IMR-90 (cell line): ENCODE results near the gene BSPRY. TPM values are rescaled to one million over a fixed set of nuclear protein-coding genes. Genes with fewer than 3 reads are reported as not detected.

ENCODE experiments used
- ATAC-seq: fragments of 200-7000 bp; cut with Tn5 transposase; 2 replicates; pipeline ENCODE4 v1.9.1; 2020; ENCODE audit warnings: low read depth, mild to moderate bottlenecking, moderate library complexity
- BruUV-seq: library from RNA; stranded (reverse); fragments of 400-500 nt; replicated peaks from 2 replicates; lab custom pipeline; 2021; lab: Mats Ljungman, UMichigan
- CTCF ChIA-PET: fragments of 300-600 bp; formaldehyde crosslinking; extraction: SDS; loops from one replicate; lab custom pipeline; 2021; ENCODE audit warnings: antibody characterized with exemption; lab: Yijun Ruan, JAX
- POLR2A ChIA-PET: fragments of 300-600 bp; sonication (Branson Sonifier 250); formaldehyde crosslinking; loops from one replicate; lab custom pipeline; 2022; ENCODE audit warnings: antibody characterized with exemption; ENCODE audit not compliant: unreplicated experiment; lab: Charles Lee
- DNase-seq: peaks from one replicate; pipeline ENCODE4 v3.0.0; 2013
- H2AFZ ChIP-seq: replicated peaks from 2 replicates; pipeline ENCODE3; 2013; ENCODE audit warnings: low read length, mild to moderate bottlenecking; ENCODE audit not compliant: poor library complexity
- H2AK5ac ChIP-seq: 2 replicates; pipeline ENCODE4 v1.6.1; 2013; ENCODE audit warnings: low read depth, low read length, inconsistent platforms
- H2AK9ac ChIP-seq: replicated peaks from 2 replicates; pipeline ENCODE3; 2013; ENCODE audit warnings: mild to moderate bottlenecking, low read depth, low read length, moderate library complexity; ENCODE audit not compliant: poor library complexity
- H2BK120ac ChIP-seq: 2 replicates; pipeline ENCODE4 v1.6.1; 2013; ENCODE audit warnings: low read depth, low read length, inconsistent platforms
- H2BK15ac ChIP-seq: 3 replicates; pipeline ENCODE4 v1.6.1; 2013; ENCODE audit warnings: low read depth, low read length, inconsistent platforms
- H2BK20ac ChIP-seq: 2 replicates; pipeline ENCODE4 v1.6.1; 2013; ENCODE audit warnings: low read depth, mild to moderate bottlenecking, inconsistent platforms, low read length, moderate library complexity
- H2BK5ac ChIP-seq: 2 replicates; pipeline ENCODE4 v1.6.1; 2013; ENCODE audit warnings: mild to moderate bottlenecking, low read depth, low read length, inconsistent platforms; ENCODE audit not compliant: poor library complexity, severe bottlenecking
- H3K14ac ChIP-seq: replicated peaks from 2 replicates; pipeline ENCODE4 v1.6.1; 2013; ENCODE audit warnings: low read depth, low read length, inconsistent platforms
- H3K18ac ChIP-seq: 2 replicates; pipeline ENCODE4 v1.6.1; 2013; ENCODE audit warnings: low read depth, low read length, control low read depth
- H3K23ac ChIP-seq: 2 replicates; pipeline ENCODE4 v1.6.1; 2013; ENCODE audit warnings: low read depth, low read length, inconsistent platforms
- H3K27ac ChIP-seq: 2 replicates; pipeline ENCODE4 v1.5.1; 2013; ENCODE audit warnings: mild to moderate bottlenecking, control low read depth, low read length; ENCODE audit not compliant: insufficient read depth
- H3K27me3 ChIP-seq: 2 replicates; pipeline ENCODE4 v1.6.1; 2013; ENCODE audit warnings: low read length; ENCODE audit not compliant: control insufficient read depth, insufficient read depth
- H3K36me3 ChIP-seq: 2 replicates; pipeline ENCODE4 v1.6.1; 2013; ENCODE audit warnings: low read length, mixed read lengths; ENCODE audit not compliant: control insufficient read depth, insufficient read depth
- H3K4ac ChIP-seq: 2 replicates; pipeline ENCODE4 v1.6.1; 2013; ENCODE audit warnings: low read depth, low read length, inconsistent platforms
- H3K4me1 ChIP-seq: 2 replicates; pipeline ENCODE4 v1.6.1; 2013; ENCODE audit warnings: low read length, mixed read lengths; ENCODE audit not compliant: control insufficient read depth, insufficient read depth
- H3K4me2 ChIP-seq: 2 replicates; pipeline ENCODE4 v1.6.1; 2013; ENCODE audit warnings: low read depth, mild to moderate bottlenecking, control low read depth, low read length, moderate library complexity
- H3K4me3 ChIP-seq: 2 replicates; pipeline ENCODE4 v1.5.1; 2013; ENCODE audit warnings: low read depth, mild to moderate bottlenecking, control low read depth, low read length, moderate library complexity; ENCODE audit not compliant: insufficient read depth
- H3K56ac ChIP-seq: 2 replicates; pipeline ENCODE4 v1.6.1; 2013; ENCODE audit warnings: low read length, inconsistent platforms; ENCODE audit not compliant: insufficient read depth; ENCODE audit errors: extremely low read depth
- H3K79me1 ChIP-seq, 2 experiments: 2 replicates each; pipeline ENCODE4 v1.6.1; 2013; ENCODE audit warnings: low read length in 2 of 2, inconsistent platforms in 1 of 2, low read depth in 1 of 2
- H3K9ac ChIP-seq: 2 replicates; pipeline ENCODE4 v1.6.1; 2013; ENCODE audit warnings: low read depth, low read length, control low read depth
- H3K9me1 ChIP-seq: 2 replicates; pipeline ENCODE4 v1.6.1; 2013; ENCODE audit warnings: low read length, inconsistent platforms; ENCODE audit not compliant: insufficient read depth
- H3K9me3 ChIP-seq: 2 replicates; pipeline ENCODE4 v1.6.1; 2013; ENCODE audit warnings: low read length; ENCODE audit not compliant: control insufficient read depth, insufficient read depth
- H4K20me1 ChIP-seq: 2 replicates; pipeline ENCODE4 v1.6.1; 2013; ENCODE audit warnings: low read length, inconsistent platforms; ENCODE audit not compliant: insufficient read depth
- H4K5ac ChIP-seq: 2 replicates; pipeline ENCODE4 v1.6.1; 2013; ENCODE audit warnings: mild to moderate bottlenecking, low read depth, low read length, control low read depth
- H4K8ac ChIP-seq, 2 experiments: 2 replicates each; pipeline ENCODE4 v1.6.1; 2013; ENCODE audit warnings: low read depth in 2 of 2, low read length in 2 of 2, control low read depth in 1 of 2, inconsistent platforms in 1 of 2
- H4K91ac ChIP-seq: 2 replicates; pipeline ENCODE4 v1.6.1; 2013; ENCODE audit warnings: low read depth, low read length, inconsistent platforms; ENCODE audit not compliant: insufficient read depth
- CEBPB ChIP-seq: IDR thresholded peaks from 2 replicates; pipeline ENCODE4 v1.6.1; 2012; ENCODE audit warnings: low read depth, low read length, improper control_type of control experiment
- CHD1 ChIP-seq: IDR thresholded peaks from 2 replicates; pipeline ENCODE4 v1.6.1; 2012; ENCODE audit warnings: low read depth, low read length, improper control_type of control experiment
- CTCF ChIP-seq: conservative IDR thresholded peaks from 2 replicates; pipeline ENCODE4 v1.5.1; 2012; ENCODE audit warnings: mild to moderate bottlenecking, low read depth, low read length, improper control_type of control experiment
- ELK1 ChIP-seq: fragments of 150-350 bp; IDR thresholded peaks from 2 replicates; pipeline ENCODE4 v1.6.1; 2016; ENCODE audit warnings: low read depth, mild to moderate bottlenecking, low read length, moderate library complexity, borderline replicate concordance
- MAFK ChIP-seq: IDR thresholded peaks from 2 replicates; pipeline ENCODE4 v1.6.1; 2012; ENCODE audit warnings: low read depth, low read length, improper control_type of control experiment
- MAZ ChIP-seq: IDR thresholded peaks from 2 replicates; pipeline ENCODE4 v1.6.1; 2012; ENCODE audit warnings: low read depth, mild to moderate bottlenecking, low read length, improper control_type of control experiment, moderate library complexity, borderline replicate concordance
- MXI1 ChIP-seq: IDR thresholded peaks from 2 replicates; pipeline ENCODE4 v1.6.1; 2012; ENCODE audit warnings: low read depth, mild to moderate bottlenecking, low read length, moderate library complexity, borderline replicate concordance
- NFE2L2 ChIP-seq: fragments of 150-350 bp; IDR thresholded peaks from 2 replicates; pipeline ENCODE4 v1.6.1; 2016; ENCODE audit warnings: low read depth, mild to moderate bottlenecking, low read length
- POLR2A ChIP-seq: IDR thresholded peaks from 2 replicates; pipeline ENCODE4 v1.6.1; 2012; ENCODE audit warnings: mild to moderate bottlenecking, low read depth, low read length
- RAD21 ChIP-seq: IDR thresholded peaks from 2 replicates; pipeline ENCODE4 v1.6.1; 2012; ENCODE audit warnings: low read length, improper control_type of control experiment
- RCOR1 ChIP-seq: IDR thresholded peaks from 2 replicates; pipeline ENCODE4 v1.6.1; 2012; ENCODE audit warnings: mild to moderate bottlenecking, low read length, improper control_type of control experiment; ENCODE audit not compliant: insufficient replicate concordance
- RFX5 ChIP-seq: IDR thresholded peaks from 2 replicates; pipeline ENCODE4 v1.8.0; 2012; ENCODE audit warnings: low read depth, mild to moderate bottlenecking, low read length, moderate library complexity
- SMC3 ChIP-seq: fragments of 150-350 bp; IDR thresholded peaks from 2 replicates; pipeline ENCODE4 v1.6.1; 2016; ENCODE audit warnings: low read depth, mild to moderate bottlenecking, antibody characterized with exemption, low read length, moderate library complexity
- USF2 ChIP-seq: fragments of 150-350 bp; IDR thresholded peaks from 2 replicates; pipeline ENCODE4 v1.6.1; 2017; ENCODE audit warnings: mild to moderate bottlenecking, antibody characterized with exemption, low read length, low read depth
- WGBS, 2 experiments: methylation state at CpG; one replicate each; pipeline versions ENCODE4 v1.1.5 to v1.1.7; 2013; ENCODE audit warnings: missing lambda C conversion rate in 2 of 2; ENCODE audit not compliant: insufficient read length in 1 of 2; ENCODE audit errors: extremely low coverage in 2 of 2; 5-methylcytosine and 5-hydroxymethylcytosine counted together
- dilution Hi-C: fragments of 300-500 bp; cut with HindIII; formaldehyde crosslinking; loops from one replicate; pipeline ENCODE4 v1.14.3; 2018; ENCODE audit warnings: low sequenced_read_pairs; ENCODE audit not compliant: unreplicated experiment
- in situ Hi-C: fragments of 300-500 bp; cut with MboI; formaldehyde crosslinking; loops from 3 replicates; pipeline ENCODE4 v1.14.3; 2019; ENCODE audit warnings: low sequenced_read_pairs, inconsistent platforms, mixed read lengths
- intact Hi-C: fragments of 100-400 bp; cut with micrococcal nuclease; formaldehyde crosslinking; loops from 2 replicates; pipeline ENCODE4 v1.10.0; 2022
- polyA plus RNA-seq, 3 experiments: library from polyadenylated mRNA; depleted of rRNA; stranded (reverse); fragments of >200 nt; gene quantifications; 2 replicates each; pipeline ENCODE4 v1.2.3, GENCODE V29; 2012; ENCODE audit warnings: low replicate concordance in 1 of 3
- total RNA-seq: library from RNA; depleted of rRNA; stranded (reverse); fragments of >200 nt; gene quantifications from 2 replicates; pipeline ENCODE4 v1.2.3, GENCODE V29; 2012

The BSPRY gene
- total and polyA plus RNA-seq, 2 of the 4 experiments (the other 2 are of a cell fraction), result not detected

- H3K4me2 ChIP-seq, result peak within 1 kb of the TSS; percentile 96
- H3K9ac ChIP-seq, result peak within 1 kb of the TSS; percentile 94
- no peaks in the 10 kb centered on the region for H3K9me3 ChIP-seq
- WGBS, 2 experiments, result 0% methylated on average over 39 of the region's 61 CpGs; no CpG with 5 or more reads in 1 of the 2 experiments
- H3K23ac ChIP-seq, result peak within 1 kb of the TSS; percentile 92
- no TSS peak for BruUV-seq
- peaks cover 12 to 19% of the 10 kb centered on the region in 2 experiments; a peak in 3 of 4 replicates for H3K79me1 ChIP-seq
- H2BK120ac ChIP-seq, result peak within 1 kb of the TSS; percentile 99
- peak; percentile 97 for ATAC-seq
- DNase-seq, result peak; percentile 94
- peak within 1 kb of the TSS; percentile 96 for H3K56ac ChIP-seq
- peak within 1 kb of the TSS; percentile 99 for H4K91ac ChIP-seq
- peak within 1 kb of the TSS; percentile 88 for H2AK9ac ChIP-seq
- peak within 1 kb of the TSS; percentile 71; the same call in 1 of the 3 replicates for H2BK15ac ChIP-seq
- ChIA-PET POLR2A (interaction anchor here (0.6 to 1.3 kb wide), 4 partner anchors 9 to 316 kb away, joined by 3 to 4 read pairs (median 3); partner anchors contain the start of gene ALAD), CTCF (no interaction called here)
- dilution Hi-C loops, result no loop called here
- peak within 1 kb of the TSS; percentile 95 for H3K14ac ChIP-seq
- no peaks in the 10 kb centered on the region for H3K9me1 ChIP-seq
- intact Hi-C loops, result no loop called here
- H2AFZ ChIP-seq, result peak within 1 kb of the TSS; percentile 96
- H2AK5ac ChIP-seq, result peak within 1 kb of the TSS; percentile 94
- peak within 1 kb of the TSS; percentile 96 for H2BK5ac ChIP-seq
- H3K18ac ChIP-seq, result peak within 1 kb of the TSS; percentile 95
- H4K20me1 ChIP-seq, result no peaks in the 10 kb centered on the region
- H4K8ac ChIP-seq, result peak within 1 kb of the TSS; percentile 96 to 98
- peak within 1 kb of the TSS; percentile 95 for H3K4ac ChIP-seq
- H3K27ac ChIP-seq, result peak within 1 kb of the TSS; percentile 94
- H3K36me3 ChIP-seq, result peaks cover 3% of the 10 kb centered on the region
- in situ Hi-C loops, result no loop called here
- H3K4me1 ChIP-seq, result peaks cover 3% of the 10 kb centered on the region; the same call in 1 of the 2 replicates
- H3K4me3 ChIP-seq, result peak within 1 kb of the TSS; percentile 78
- H2BK20ac ChIP-seq, result peak within 1 kb of the TSS; percentile 73; the same call in 1 of the 2 replicates
- H3K27me3 ChIP-seq, result no peaks in the 10 kb centered on the region
- H4K5ac ChIP-seq, result peak within 1 kb of the TSS; percentile 94
- TF ChIP-seq CHD1 (no peak), ELK1 (no peak), USF2 (peak; percentile 96), CEBPB (peak; percentile 83), RAD21 (no peak), MAFK (peak; percentile 10; the same call in 1 of the 2 replicates), NFE2L2 (0 out of 2 replicates have a peak, but pooled peaks have one; percentile 15), RFX5 (no peak), RCOR1 (no peak), POLR2A (peak; percentile 80), MAZ (peak; percentile 69), SMC3 (no peak; the same call in 1 of the 2 replicates), CTCF (peak; percentile 14; the same call in 1 of the 2 replicates), MXI1 (peak; percentile 79)
Measured at GRCh38 chr9:113410207-113410864, 61.0 kb downstream of the BSPRY start, which contains the start of the genes C9orf43 and POLE3. C9orf43 (plus strand) TSS chr9:113410747; CDS start chr9:113413494, 2,747 bp downstream. POLE3 (minus strand) TSS chr9:113410675; CDS start chr9:113410293, 382 bp downstream.
